HG02678 (cell line): ENCODE data around the gene FAM168A.

Experiments used
- ATAC-seq: cut with Tn5 transposase; IDR thresholded peaks from one replicate; pipeline ENCODE4 v1.9.1; 2021; ENCODE audit warnings: mild to moderate bottlenecking, moderate library complexity; ENCODE audit not compliant: unreplicated experiment

FAM168A gene

GRCh38 chr11:73379189-73379880 lies 218.6 kb downstream of the FAM168A start:
- no peak for ATAC-seq

- peak; percentile 22 for ATAC-seq
These were observed 220.9 kb downstream of the FAM168A start for GRCh38 chr11:73376803-73377629.

- peak; percentile 79 for ATAC-seq
These were observed 221.6 kb downstream of the FAM168A start, which contains the start of gene RELT for GRCh38 chr11:73376160-73376802. Gene RELT, plus strand, starts transcription at chr11:73376399. Its CDS starts 12,738 bp downstream, at chr11:73389137.

- no peak for ATAC-seq
These were observed 222.1 kb downstream of the FAM168A start for GRCh38 chr11:73375830-73376159.

GRCh38 chr11:73374151-73374550 lies 223.8 kb downstream of the FAM168A start:
- no peak for ATAC-seq

GRCh38 chr11:73372375-73372993 lies 225.4 kb downstream of the FAM168A start:
- no peak for ATAC-seq

GRCh38 chr11:73367482-73368024 lies 230.4 kb downstream of the FAM168A start:
- no peak for ATAC-seq

- no peak for ATAC-seq
These were observed 231.0 kb downstream of the FAM168A start for GRCh38 chr11:73366953-73367352.

- ATAC-seq = no peak
These were observed 231.7 kb downstream of the FAM168A start for GRCh38 chr11:73366265-73366610.

GRCh38 chr11:73365352-73366264 lies 232.3 kb downstream of the FAM168A start:
- ATAC-seq = no peak

GRCh38 chr11:73363147-73363546 lies 234.8 kb downstream of the FAM168A start:
- ATAC-seq = no peak

- ATAC-seq = no peak
These were observed 235.7 kb downstream of the FAM168A start for GRCh38 chr11:73361953-73362776.

- no peak for ATAC-seq
These were observed 237.1 kb downstream of the FAM168A start for GRCh38 chr11:73360743-73361369.

- ATAC-seq = no peak
These were observed 237.8 kb downstream of the FAM168A start for GRCh38 chr11:73359930-73360742.

- no peak for ATAC-seq
These were observed 238.6 kb downstream of the FAM168A start for GRCh38 chr11:73359341-73359740.

- ATAC-seq = no peak
These were observed 239.8 kb downstream of the FAM168A start for GRCh38 chr11:73358071-73358470.

GRCh38 chr11:73356979-73357860 lies 240.7 kb downstream of the FAM168A start:
- no peak for ATAC-seq
